Measurements from ENCODE around the gene FRMPD4.

Gene FRMPD4

DNA sequence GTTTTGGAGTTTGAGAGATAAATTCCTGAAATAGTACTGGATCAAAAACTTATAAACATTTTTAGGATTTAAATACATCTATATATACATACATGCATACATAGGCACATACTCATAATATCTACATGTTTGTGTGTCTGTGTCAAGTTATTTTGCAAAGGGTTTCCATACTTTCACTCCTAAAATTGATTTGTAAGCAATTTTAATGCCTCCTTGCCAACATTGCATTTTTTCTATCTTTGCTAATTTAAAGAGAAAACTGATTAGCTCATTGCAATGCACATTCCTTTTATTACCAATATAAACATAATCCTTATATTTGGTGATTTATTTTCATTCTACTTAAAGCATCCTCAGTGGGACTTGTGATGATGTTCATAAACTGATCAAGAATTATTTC, 258.3 kb downstream of the FRMPD4 start:
- Histone ChIP-seq H2AFZ (ENCODE audit: low read length) (no peak overlapping the region), H3F3A (ENCODE audit: insufficient read depth, low read length) (no peaks in the 10 kb centered on the region), H3K27me3 (ENCODE audit: insufficient read depth, low read length) (no peaks in the 10 kb centered on the region), H3K9me3 (ENCODE audit: low read length) (no peaks in the 10 kb centered on the region), H4K20me1 (ENCODE audit: insufficient read depth, low read length) (no peaks in the 10 kb centered on the region), H3K79me2 (ENCODE audit: insufficient read depth, low read length) (no peaks in the 10 kb centered on the region), H3K4me3 (ENCODE audit: low read depth, low read length, poor library complexity, severe bottlenecking) (no peak overlapping the region), H3K9ac (ENCODE audit: low read length) (no peak overlapping the region), H3K9me2 (ENCODE audit: low read depth, low read length) (no peaks in the 10 kb centered on the region), H3K4me1 (ENCODE audit: insufficient read depth, low read length, severe bottlenecking) (no peaks in the 10 kb centered on the region), H3K4me2 (ENCODE audit: low read length) (no peak overlapping the region), H3K36me3 (ENCODE audit: insufficient read depth, low read length) (no peaks in the 10 kb centered on the region), H3K27ac (ENCODE audit: low read depth, low read length, poor library complexity, severe bottlenecking) (no peak overlapping the region)
- TF ChIP-seq EZH2 (IDR thresholded peaks at IDR 0.05; ENCODE audit: borderline replicate concordance, low read length), result no peak
- TF ChIP-seq, protein P1, sequence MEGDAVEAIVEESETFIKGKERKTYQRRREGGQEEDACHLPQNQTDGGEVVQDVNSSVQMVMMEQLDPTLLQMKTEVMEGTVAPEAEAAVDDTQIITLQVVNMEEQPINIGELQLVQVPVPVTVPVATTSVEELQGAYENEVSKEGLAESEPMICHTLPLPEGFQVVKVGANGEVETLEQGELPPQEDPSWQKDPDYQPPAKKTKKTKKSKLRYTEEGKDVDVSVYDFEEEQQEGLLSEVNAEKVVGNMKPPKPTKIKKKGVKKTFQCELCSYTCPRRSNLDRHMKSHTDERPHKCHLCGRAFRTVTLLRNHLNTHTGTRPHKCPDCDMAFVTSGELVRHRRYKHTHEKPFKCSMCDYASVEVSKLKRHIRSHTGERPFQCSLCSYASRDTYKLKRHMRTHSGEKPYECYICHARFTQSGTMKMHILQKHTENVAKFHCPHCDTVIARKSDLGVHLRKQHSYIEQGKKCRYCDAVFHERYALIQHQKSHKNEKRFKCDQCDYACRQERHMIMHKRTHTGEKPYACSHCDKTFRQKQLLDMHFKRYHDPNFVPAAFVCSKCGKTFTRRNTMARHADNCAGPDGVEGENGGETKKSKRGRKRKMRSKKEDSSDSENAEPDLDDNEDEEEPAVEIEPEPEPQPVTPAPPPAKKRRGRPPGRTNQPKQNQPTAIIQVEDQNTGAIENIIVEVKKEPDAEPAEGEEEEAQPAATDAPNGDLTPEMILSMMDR (IDR thresholded peaks at IDR 0.05; ENCODE audit: low read length), result no peak

DNA sequence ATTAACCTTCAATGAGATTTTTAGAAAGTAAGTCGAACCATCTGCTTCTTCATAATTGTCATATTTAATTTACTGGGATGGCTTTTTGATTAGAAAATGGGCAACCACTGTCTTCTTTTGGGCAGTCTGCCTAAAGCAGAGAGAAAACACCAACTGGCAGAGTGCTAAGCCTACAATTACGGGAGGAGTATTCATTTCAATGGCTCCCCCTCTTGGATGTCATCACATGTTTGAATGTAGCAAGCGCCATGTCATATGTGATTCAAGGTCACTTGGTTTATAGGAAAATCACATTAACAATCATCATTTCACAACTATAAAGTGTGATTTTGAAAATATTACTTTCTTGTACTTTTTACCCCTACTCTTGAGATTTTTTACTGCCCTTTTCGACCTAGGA, 261.9 kb downstream of the FRMPD4 start:
- no peak overlapping the region for H3K27ac ChIP-seq (ENCODE audit: low read depth, low read length, poor library complexity, severe bottlenecking)
- H3K9me3 ChIP-seq (ENCODE audit: low read length), result no peaks in the 10 kb centered on the region
- H3K4me3 ChIP-seq (ENCODE audit: low read depth, low read length, poor library complexity, severe bottlenecking), result no peak overlapping the region
- no peak overlapping the region for H3K9ac ChIP-seq (ENCODE audit: low read length)
- no peak overlapping the region for H2AFZ ChIP-seq (ENCODE audit: low read length)
- no peaks in the 10 kb centered on the region for H3K9me2 ChIP-seq (ENCODE audit: low read depth, low read length)
- H3K27me3 ChIP-seq (ENCODE audit: insufficient read depth, low read length), result no peaks in the 10 kb centered on the region
- no peaks in the 10 kb centered on the region for H3K4me1 ChIP-seq (ENCODE audit: insufficient read depth, low read length, severe bottlenecking)
- no peaks in the 10 kb centered on the region for H3K79me2 ChIP-seq (ENCODE audit: insufficient read depth, low read length)
- H4K20me1 ChIP-seq (ENCODE audit: insufficient read depth, low read length), result no peaks in the 10 kb centered on the region
- TF ChIP-seq, protein P1 (IDR thresholded peaks at IDR 0.05; ENCODE audit: low read length), result no peak
- no peak for TF ChIP-seq EZH2 (IDR thresholded peaks at IDR 0.05; ENCODE audit: borderline replicate concordance, low read length)
- no peak overlapping the region for H3K4me2 ChIP-seq (ENCODE audit: low read length)
- H3K36me3 ChIP-seq (ENCODE audit: insufficient read depth, low read length), result no peaks in the 10 kb centered on the region
- no peaks in the 10 kb centered on the region for H3F3A ChIP-seq (ENCODE audit: insufficient read depth, low read length)

DNA sequence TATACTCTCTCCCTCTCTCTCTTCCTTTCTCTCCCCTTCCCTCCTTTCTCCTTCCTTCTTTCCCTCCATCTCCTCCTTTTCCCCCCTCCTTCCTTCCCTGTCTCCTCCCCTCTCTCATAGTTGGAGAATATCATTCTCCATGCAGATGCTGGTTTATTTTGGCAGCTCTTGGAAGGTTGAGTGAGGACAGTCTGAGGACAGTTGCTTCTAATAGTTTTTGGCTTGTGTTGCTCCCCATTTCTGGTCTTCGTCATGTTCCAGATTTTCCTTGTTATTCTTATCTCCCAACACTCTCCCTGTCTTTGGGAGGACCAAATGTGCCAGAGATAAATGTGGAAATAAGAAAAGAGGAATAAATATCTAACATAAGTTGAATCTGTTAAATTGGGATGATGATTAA, 263.0 kb downstream of the FRMPD4 start:
- no peaks in the 10 kb centered on the region for H3K9me3 ChIP-seq (ENCODE audit: low read length)
- TF ChIP-seq EZH2 (IDR thresholded peaks at IDR 0.05; ENCODE audit: borderline replicate concordance, low read length), result no peak
- TF ChIP-seq, protein P1 (IDR thresholded peaks at IDR 0.05; ENCODE audit: low read length), result no peak
- no peaks in the 10 kb centered on the region for H3K79me2 ChIP-seq (ENCODE audit: insufficient read depth, low read length)
- H3K27ac ChIP-seq (ENCODE audit: low read depth, low read length, poor library complexity, severe bottlenecking), result no peak overlapping the region
- H2AFZ ChIP-seq (ENCODE audit: low read length), result no peak overlapping the region
- no peaks in the 10 kb centered on the region for H3K27me3 ChIP-seq (ENCODE audit: insufficient read depth, low read length)
- H3K4me3 ChIP-seq (ENCODE audit: low read depth, low read length, poor library complexity, severe bottlenecking), result no peak overlapping the region
- H3K4me2 ChIP-seq (ENCODE audit: low read length), result no peak overlapping the region
- no peaks in the 10 kb centered on the region for H3K9me2 ChIP-seq (ENCODE audit: low read depth, low read length)
- H3K4me1 ChIP-seq (ENCODE audit: insufficient read depth, low read length, severe bottlenecking), result no peaks in the 10 kb centered on the region
- H3K9ac ChIP-seq (ENCODE audit: low read length), result no peak overlapping the region
- no peaks in the 10 kb centered on the region for H4K20me1 ChIP-seq (ENCODE audit: insufficient read depth, low read length)
- H3K36me3 ChIP-seq (ENCODE audit: insufficient read depth, low read length), result no peaks in the 10 kb centered on the region
- H3F3A ChIP-seq (ENCODE audit: insufficient read depth, low read length), result no peaks in the 10 kb centered on the region
